ENCODE results near the gene SWSAP1. TPM values are rescaled to one million over a fixed set of nuclear protein-coding genes. Genes with fewer than 3 reads are reported as not detected.
"Not testable (repeated sequence)": the region's sequence is repeated elsewhere in the genome, so short reads cannot be mapped to it uniquely, and the experiment has no call there.

SWSAP1 gene
- total and polyA plus RNA-seq, 5 experiments from 2014 or later = 4.3 to 5.8 (median 5.6) TPM

DNA sequence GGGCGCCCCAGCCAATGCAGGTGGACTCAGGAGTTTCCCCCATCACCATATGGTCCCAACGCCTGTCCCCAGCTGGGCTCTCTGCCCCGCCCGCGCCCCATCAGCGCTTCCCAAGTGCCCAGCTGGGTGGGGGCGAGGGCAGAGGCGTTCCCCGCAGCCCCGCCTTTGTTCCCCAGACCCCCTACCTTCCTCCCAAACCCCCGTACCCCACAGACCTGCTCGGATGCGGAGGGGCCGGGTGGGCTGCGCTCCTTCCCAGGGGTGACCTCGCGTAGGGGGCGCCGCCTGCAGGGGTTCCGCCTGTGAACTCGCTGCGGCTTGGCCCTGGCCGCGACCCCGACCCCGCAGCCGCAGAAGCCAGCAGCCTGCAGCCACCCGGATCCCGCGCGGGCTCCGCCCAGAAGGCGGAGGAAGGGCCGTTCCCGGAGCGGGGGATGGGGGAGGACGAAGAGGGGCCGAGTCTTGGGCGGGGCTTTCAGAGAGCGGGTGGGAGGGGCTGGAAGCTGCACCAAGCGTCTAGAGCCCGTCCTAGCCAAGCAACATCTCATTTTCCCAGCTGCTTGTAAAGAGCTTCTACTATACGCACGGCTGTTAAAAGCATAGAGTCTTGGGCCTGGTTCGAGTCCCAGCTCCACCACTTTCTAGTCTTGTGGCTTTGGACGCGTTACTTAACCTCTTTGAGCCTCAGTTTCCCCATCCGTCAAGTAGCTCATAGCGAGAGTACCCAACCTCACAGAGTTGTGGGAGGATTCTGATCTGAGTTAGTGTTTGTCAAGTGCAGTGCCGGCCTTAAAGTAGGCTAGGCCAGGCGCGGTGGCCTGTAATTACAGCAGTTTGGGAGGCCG is 35.0 kb upstream of the SWSAP1 start, which contains the start of gene RAB3D:
Gene RAB3D (minus strand): TSS at position 404 of the 845 bp plus-strand sequence. CDS start 2,258 bp downstream, outside the sequence.
- H3K27ac Mint-ChIP-seq = peak within 1 kb of the TSS in 9 of 10 donors; percentile 40 to 90 (median 69)
- peak; percentile 16 to 81 (median 54) for DNase-seq

DNA sequence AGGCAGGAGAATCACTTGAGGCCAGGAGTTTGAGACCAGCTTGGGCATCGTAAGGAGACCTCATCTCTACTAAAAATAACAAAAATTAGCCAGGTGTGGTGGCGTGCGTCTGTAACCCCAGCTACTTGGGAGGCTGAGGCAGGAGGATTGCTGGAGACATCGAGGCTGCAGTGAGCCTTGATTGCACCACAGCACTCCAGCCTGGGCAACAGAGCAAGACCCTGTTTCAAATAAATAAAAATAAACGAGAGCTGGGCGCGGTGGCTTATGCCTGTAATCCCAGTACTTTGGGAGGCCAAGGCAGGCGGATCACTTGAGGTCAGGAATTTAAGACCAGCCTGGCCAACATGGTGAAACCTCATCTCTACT is 34.4 kb upstream of the SWSAP1 start:
- POLR2A ChIA-PET = interaction anchor here (0.8 to 1.0 kb wide), 2 partner anchors 9 to 35 kb away, joined by 3 to 10 read pairs; partner anchors contain the start of gene SWSAP1
- not testable (repeated sequence) for DNase-seq, H3K27me3 Mint-ChIP-seq, ATAC-seq, H3K9me3 Mint-ChIP-seq
- peaks cover 7 to 37% (median 32%) of the 10 kb centered on the region in 4 donors for H3K4me1 Mint-ChIP-seq
- peaks cover 4 to 11% (median 10%) of the 10 kb centered on the region in 3 donors for H3K36me3 Mint-ChIP-seq
- H3K4me3 Mint-ChIP-seq = peak overlapping the region; percentile 71 to 89 (median 79)
- H3K27ac Mint-ChIP-seq = peak overlapping the region in 2 of 10 donors; percentile 69 to 83

More for the DNA sequence above, 35.0 kb upstream of the SWSAP1 start, which contains the start of gene RAB3D:
- ATAC-seq = peak; percentile 78 to 92
- no peaks in the 10 kb centered on the region for H3K9me3 Mint-ChIP-seq
- POLR2A ChIA-PET = interaction anchor here (0.8 to 1.0 kb wide), 2 partner anchors 10 to 35 kb away, joined by 3 to 10 read pairs; partner anchors contain the start of gene SWSAP1
- H3K27me3 Mint-ChIP-seq = no peaks in the 10 kb centered on the region
- peaks cover 7 to 35% (median 28%) of the 10 kb centered on the region in 4 donors for H3K4me1 Mint-ChIP-seq
- H3K36me3 Mint-ChIP-seq = peaks cover 4 to 13% (median 11%) of the 10 kb centered on the region in 3 donors
- H3K4me3 Mint-ChIP-seq = peak within 1 kb of the TSS; percentile 71 to 89 (median 79)

DNA sequence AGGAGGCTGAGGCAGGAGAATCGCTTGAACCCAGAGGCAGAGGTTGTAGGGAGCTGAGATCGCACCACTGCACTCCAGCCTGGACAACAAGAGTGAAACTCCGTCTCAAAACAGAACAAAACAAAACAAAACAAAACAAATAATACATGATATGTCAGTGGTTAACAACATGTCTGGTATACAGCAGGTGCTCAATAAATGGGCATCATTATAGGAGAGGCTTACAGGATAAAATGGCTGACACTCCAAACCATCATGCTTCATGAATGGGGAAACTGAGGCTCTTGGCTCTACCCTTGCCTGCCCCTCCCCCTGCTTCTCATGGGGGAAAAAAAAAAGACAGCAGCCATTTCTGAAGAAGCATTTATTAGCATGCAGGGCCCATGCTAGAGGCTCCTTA is 32.0 kb upstream of the SWSAP1 start:
- Mint-ChIP-seq H3K4me3 (peak overlapping the region in 2 of 10 donors; percentile 22 to 42), H3K27ac (peak overlapping the region in 1 of 10 donors; percentile 51), H3K27me3 (no peaks in the 10 kb centered on the region), H3K36me3 (peaks cover 0 to 5% (median 0%) of the 10 kb centered on the region in 3 donors), H3K4me1 (peaks cover 16 to 54% (median 50%) of the 10 kb centered on the region in 4 donors), H3K9me3 (no peaks in the 10 kb centered on the region)
- POLR2A ChIA-PET = no interaction called here
- ATAC-seq (no peak), DNase-seq (no peak)

DNA sequence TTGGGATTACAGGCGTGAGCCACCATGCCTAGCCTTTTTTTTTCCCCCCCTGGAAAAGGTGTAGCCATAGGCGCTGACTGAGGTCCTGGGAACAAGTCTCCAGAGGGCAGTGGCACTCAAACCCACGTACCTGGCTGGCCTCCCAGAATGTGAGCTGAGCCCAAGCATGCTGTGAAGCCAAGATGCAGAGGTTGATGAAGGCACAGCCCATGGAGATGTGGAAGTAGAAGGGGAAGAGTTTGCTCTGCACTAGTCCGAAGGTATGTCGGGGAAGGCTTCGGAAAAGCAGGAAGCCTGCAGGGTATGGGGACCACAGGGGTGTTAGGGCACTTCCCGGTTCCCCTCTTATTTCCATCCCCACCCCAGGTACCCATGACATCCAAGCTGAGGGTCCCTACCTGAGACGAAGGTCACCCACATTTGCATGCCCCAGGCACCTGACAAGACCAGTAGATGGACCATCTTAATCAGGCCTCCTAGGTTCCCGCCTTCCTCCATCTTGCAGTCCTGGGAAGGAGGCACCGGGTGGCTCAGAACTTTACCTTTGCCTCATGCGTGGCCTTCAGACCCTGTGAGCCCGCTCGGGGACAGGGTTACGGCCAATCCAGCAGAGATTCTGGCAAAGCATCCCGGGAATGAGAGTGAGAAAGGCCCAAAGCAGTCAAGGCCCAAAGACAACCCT is 29.2 kb upstream of the SWSAP1 start:
- ATAC-seq (no peak), DNase-seq (no peak)
- H3K36me3 Mint-ChIP-seq = peaks cover 0 to 5% (median 0%) of the 10 kb centered on the region in 3 donors

DNA sequence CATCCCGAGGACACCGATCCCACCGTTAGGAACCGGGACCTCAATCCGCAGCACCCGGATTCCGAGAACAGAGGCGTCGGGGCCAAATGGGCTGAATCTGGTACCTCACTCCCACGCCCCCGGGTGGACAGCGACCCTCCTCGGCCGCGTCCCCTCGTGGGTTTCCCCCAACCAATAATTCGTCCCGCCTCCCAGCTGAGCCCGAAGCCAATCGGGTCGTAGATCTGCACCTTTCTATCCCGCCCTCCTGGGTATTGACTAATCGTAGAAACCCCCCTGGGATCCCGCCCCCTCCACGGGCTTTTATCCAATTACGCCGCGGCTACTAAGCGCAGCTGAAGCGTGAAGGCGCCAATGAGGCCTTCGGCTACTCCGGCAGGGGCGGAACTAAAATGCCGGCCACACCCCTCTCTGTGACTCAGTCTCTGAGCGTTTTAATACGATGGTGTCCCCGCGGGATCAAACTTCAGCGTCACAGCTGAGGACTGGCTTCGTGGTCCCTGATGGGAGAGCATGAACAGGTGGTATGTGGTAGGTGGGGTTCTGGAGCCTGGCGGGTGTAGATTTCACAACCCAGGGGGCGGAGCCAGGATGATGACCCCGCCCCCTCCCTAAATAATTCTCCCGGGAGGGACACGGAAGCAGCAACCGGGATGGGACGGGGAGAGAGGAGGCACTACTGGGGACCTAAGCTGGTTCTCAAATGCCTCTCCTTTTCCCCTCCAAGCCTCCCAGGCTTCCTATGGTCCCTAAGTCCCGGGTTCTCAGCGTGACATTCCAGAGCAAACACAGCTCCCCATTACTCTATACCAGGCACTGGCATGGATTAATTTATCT is 28.1 kb upstream of the SWSAP1 start, which contains the start of the genes CCDC159 and TMEM205:
Gene CCDC159 (plus strand): TSS at position 416 of the 837 bp plus-strand sequence. CDS start 88 bp downstream, at position 504.
Gene TMEM205 (minus strand): TSS at position 165 of the 837 bp plus-strand sequence. CDS start 649 bp downstream, outside the sequence.
- peaks cover 20 to 36% (median 33%) of the 10 kb centered on the region in 4 donors for H3K4me1 Mint-ChIP-seq
- ATAC-seq = peak; percentile 97 to 99
- H3K9me3 Mint-ChIP-seq = peaks cover 0 to 7% (median 0%) of the 10 kb centered on the region in 9 donors
- POLR2A ChIA-PET = interaction anchor here (0.5 to 1.9 kb wide), 10 partner anchors 9 to 510 kb away, joined by 3 to 40 read pairs (median 4); partner anchors contain the start of genes ODAD3, PRKCSH, SWSAP1 and TMED1
- peak within 1 kb of the TSS; percentile 89 to 99 (median 94) for H3K4me3 Mint-ChIP-seq
- H3K36me3 Mint-ChIP-seq = peaks cover 0 to 5% (median 0%) of the 10 kb centered on the region in 3 donors
- peak; percentile 88 to 99 (median 98) for DNase-seq
- no peaks in the 10 kb centered on the region for H3K27me3 Mint-ChIP-seq
- H3K27ac Mint-ChIP-seq = peak within 1 kb of the TSS; percentile 85 to 98 (median 92)

More for the DNA sequence above, 29.2 kb upstream of the SWSAP1 start:
- POLR2A ChIA-PET = interaction anchor here (0.6 to 1.8 kb wide), 4 partner anchors 28 to 90 kb away, joined by 3 to 40 read pairs (median 8); partner anchors contain the start of genes ODAD3, PRKCSH and SWSAP1
- Mint-ChIP-seq H3K27me3 (no peaks in the 10 kb centered on the region), H3K9me3 (peaks cover 0 to 7% (median 0%) of the 10 kb centered on the region in 9 donors), H3K27ac (peak overlapping the region; percentile 31 to 95 (median 90)), H3K4me3 (peak overlapping the region; percentile 89 to 99 (median 94)), H3K4me1 (peaks cover 17 to 36% (median 33%) of the 10 kb centered on the region in 4 donors)

DNA sequence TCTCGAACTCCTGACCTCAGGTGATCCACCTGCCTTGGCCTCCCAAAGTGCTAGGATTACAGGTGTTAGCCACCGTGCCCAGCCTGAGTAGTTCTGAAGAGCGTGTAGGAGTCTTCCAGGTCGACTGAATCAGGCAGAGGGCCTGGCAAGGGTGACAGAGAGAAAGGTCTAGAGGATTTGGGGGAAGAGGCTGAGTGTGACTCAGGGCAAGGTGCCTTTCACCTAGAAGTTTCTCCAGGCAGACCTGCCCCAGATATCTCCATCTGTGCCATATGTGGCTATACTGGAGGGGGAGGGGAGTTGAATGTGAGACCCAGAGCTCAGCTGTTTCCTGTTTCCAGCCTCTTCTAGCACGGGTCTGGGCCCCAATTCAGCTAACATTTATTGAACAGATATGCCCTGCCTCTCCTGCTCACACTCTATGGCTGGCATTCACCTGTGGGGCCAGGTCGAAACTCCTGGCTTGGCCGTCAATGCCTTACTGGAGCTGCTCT is 26.9 kb upstream of the SWSAP1 start:
- ATAC-seq = no peak
- no peak for DNase-seq
- peaks cover 20 to 36% (median 33%) of the 10 kb centered on the region in 4 donors for H3K4me1 Mint-ChIP-seq
- peak overlapping the region in 4 of 10 donors; percentile 29 to 92 (median 65) for H3K27ac Mint-ChIP-seq
- no peaks in the 10 kb centered on the region for H3K27me3 Mint-ChIP-seq
- H3K4me3 Mint-ChIP-seq = peak overlapping the region; percentile 89 to 99 (median 94)
- POLR2A ChIA-PET = interaction anchor here (0.5 to 1.9 kb wide), 5 partner anchors 13 to 844 kb away, joined by 3 to 40 read pairs (median 6); partner anchors contain the start of gene SWSAP1
- peaks cover 0 to 3% (median 0%) of the 10 kb centered on the region in 3 donors for H3K36me3 Mint-ChIP-seq
- H3K9me3 Mint-ChIP-seq = peaks cover 0 to 7% (median 0%) of the 10 kb centered on the region in 9 donors

DNA sequence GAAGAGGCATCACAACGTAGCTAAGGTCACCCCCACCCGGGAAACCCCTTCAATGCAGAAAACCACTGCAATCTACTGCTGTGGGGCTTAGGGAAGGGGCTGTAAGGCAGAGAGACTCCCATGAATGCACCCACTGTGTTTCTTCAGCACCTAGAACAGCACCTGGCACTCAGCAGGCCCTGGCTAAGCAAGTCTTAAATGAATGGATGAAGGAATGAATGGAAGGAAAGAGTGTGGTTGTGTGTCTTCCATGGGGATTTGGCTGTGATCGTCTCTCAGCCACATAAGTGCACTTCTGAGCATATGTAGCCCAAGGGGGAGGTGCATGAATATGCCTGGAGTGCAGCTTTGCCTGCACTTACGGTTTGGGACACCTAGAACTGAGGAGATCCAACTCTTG is 25.3 kb upstream of the SWSAP1 start:
- no peak for ATAC-seq

DNA sequence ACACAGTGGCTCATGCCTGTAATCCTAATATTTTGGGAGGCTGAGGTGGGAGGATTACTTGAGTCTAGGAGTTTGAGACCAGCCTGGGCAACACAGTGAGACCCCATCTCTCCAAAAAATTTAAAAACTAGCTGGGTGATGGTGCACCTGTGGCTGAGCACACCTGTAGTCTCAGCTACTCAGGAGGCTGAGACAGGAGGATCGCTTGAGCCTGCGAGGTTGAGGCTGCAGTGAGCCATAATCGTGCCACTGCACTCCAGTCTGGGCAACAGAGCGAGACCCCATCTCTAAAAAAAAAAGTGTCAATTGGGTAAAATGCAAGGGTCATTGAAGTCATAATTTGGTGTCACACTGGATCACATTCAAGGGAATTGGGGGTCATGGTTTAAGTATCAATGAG is 20.4 kb upstream of the SWSAP1 start:
- H3K9me3 Mint-ChIP-seq, H3K27ac Mint-ChIP-seq, H3K36me3 Mint-ChIP-seq, DNase-seq, ATAC-seq, POLR2A ChIA-PET: not testable (repeated sequence)
- peak overlapping the region in 6 of 10 donors; percentile 24 to 84 (median 46) for H3K4me3 Mint-ChIP-seq
- peaks cover 9 to 21% (median 17%) of the 10 kb centered on the region in 4 donors for H3K4me1 Mint-ChIP-seq
- H3K27me3 Mint-ChIP-seq = peaks cover 4 to 17% (median 15%) of the 10 kb centered on the region in 5 donors

More for the DNA sequence above, 25.3 kb upstream of the SWSAP1 start:
- peaks cover 0 to 7% (median 0%) of the 10 kb centered on the region in 9 donors for H3K9me3 Mint-ChIP-seq
- H3K36me3 Mint-ChIP-seq = no peaks in the 10 kb centered on the region
- peaks cover 20 to 35% (median 31%) of the 10 kb centered on the region in 4 donors for H3K4me1 Mint-ChIP-seq
- POLR2A ChIA-PET = interaction anchor here (1.1 kb wide), 1 partner anchor 10 kb away, joined by 3 read pairs; the partner anchor contains the start of gene RAB3D
- no peak for DNase-seq
- H3K27ac Mint-ChIP-seq = no peak overlapping the region
- H3K4me3 Mint-ChIP-seq = peak overlapping the region in 1 of 10 donors; percentile 41
- no peaks in the 10 kb centered on the region for H3K27me3 Mint-ChIP-seq

DNA sequence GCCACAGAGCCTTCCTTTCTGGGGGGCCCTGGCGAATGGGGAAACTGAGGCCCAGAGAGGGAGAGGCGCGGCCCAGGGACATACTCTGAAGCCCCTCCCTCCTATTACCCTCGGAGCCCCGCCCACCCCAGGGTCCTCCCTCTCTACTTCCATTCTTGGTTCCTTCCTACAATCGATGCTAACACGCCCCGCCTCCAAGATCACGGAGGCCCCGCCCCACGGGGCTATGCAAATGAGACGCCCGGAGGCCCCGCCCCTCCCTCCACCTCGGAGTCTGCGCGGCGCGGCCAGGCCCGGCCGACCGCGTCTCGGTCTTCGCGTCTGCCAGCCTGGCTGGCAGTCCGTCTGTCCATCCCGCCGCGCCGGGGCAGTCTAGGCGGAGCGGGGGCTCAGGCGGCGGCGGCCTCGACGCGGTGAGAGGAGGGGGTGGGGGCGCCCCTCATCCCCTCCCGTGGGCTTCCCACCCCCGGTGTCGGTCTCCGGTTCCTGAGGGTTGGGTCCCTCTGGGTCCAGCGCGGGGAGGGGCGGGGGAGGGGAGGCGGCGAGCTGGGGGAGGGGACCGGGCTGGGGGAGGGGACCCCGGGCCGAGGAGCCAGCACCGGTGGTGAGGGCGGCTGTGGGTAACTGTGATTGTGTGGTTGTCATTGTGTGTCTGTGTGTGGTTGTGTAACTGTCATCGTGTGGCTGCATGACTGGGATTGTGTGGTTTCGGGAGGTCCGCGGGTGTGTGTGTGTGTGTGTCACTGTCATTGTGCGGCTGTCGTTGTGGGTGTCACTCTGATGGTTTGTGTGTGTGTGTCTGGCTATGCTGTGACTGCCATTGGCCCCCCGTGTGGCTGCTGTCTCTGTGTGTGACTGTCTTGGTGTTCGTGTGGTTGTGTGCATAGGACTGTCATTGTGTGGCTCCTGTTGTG is 19.0 kb upstream of the SWSAP1 start, which contains the start of gene PLPPR2:
Gene PLPPR2 (plus strand): TSS at position 273 of the 914 bp plus-strand sequence. CDS start 2,242 bp downstream, outside the sequence.
- Mint-ChIP-seq H3K27ac (peak within 1 kb of the TSS in 7 of 10 donors; percentile 3 to 75 (median 47)), H3K9me3 (no peaks in the 10 kb centered on the region), H3K4me1 (peaks cover 9 to 21% (median 17%) of the 10 kb centered on the region in 4 donors), H3K27me3 (peaks cover 4 to 17% (median 15%) of the 10 kb centered on the region in 5 donors), H3K4me3 (peak within 1 kb of the TSS; percentile 66 to 86 (median 77)), H3K36me3 (no peaks in the 10 kb centered on the region)
- POLR2A ChIA-PET = no interaction called here
- ATAC-seq = peak; percentile 96
- peak; percentile 58 to 86 (median 75) for DNase-seq

DNA sequence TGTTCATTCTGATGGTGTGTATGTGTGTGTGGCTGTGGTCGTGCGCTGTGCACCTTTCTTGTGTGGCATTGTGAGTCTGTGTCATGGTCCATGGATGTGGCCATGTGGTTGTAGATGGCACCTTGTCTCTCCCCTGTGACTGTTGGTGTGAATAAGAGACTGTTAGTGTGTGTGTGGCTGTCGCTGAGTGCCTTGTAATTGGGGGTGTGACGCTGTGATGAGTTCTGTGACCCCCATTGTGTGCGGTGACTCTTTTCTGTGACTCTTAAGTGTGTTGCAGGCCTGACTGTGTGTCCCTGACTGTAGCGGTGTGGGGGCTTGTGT is 18.4 kb upstream of the SWSAP1 start:
- POLR2A ChIA-PET = no interaction called here
- ATAC-seq (no peak), DNase-seq (no peak)
- Mint-ChIP-seq H3K36me3 (no peaks in the 10 kb centered on the region), H3K9me3 (no peaks in the 10 kb centered on the region), H3K4me1 (peaks cover 9 to 21% (median 16%) of the 10 kb centered on the region in 4 donors), H3K4me3 (peak overlapping the region; percentile 66 to 86 (median 77)), H3K27me3 (peaks cover 4 to 17% (median 15%) of the 10 kb centered on the region in 5 donors), H3K27ac (peak overlapping the region in 6 of 10 donors; percentile 3 to 75 (median 52))

All from naive thymus-derived CD8-positive, alpha-beta T cell (primary cell).